BJ (cell line): Measurements from ENCODE around the gene PIK3C3. TPM values are rescaled to one million over a fixed set of nuclear protein-coding genes. Genes with fewer than 3 reads are reported as not detected.

Experiments used
- CTCF ChIA-PET: fragments of 350-600 bp; formaldehyde crosslinking; extraction: SDS; loops from one replicate; lab custom pipeline; 2021; ENCODE audit warnings: antibody characterized with exemption, inconsistent platforms; lab: Yijun Ruan, JAX
- POLR2A ChIA-PET: fragments of 300-600 bp; sonication (Branson Sonifier 250); formaldehyde crosslinking; extraction: SDS; loops from one replicate; lab custom pipeline; 2021; ENCODE audit warnings: antibody characterized with exemption; lab: Charles Lee
- DNase-seq: peaks from one replicate; pipeline ENCODE4 v3.0.0-alpha.2; 2011; ENCODE audit warnings: low read depth
- H3K27me3 ChIP-seq: 2 replicates; pipeline ENCODE4 v1.6.0; 2011; ENCODE audit warnings: low read length; ENCODE audit not compliant: control insufficient read depth, insufficient read depth
- H3K36me3 ChIP-seq: 2 replicates; pipeline ENCODE4 v1.5.1; 2011; ENCODE audit warnings: low read length; ENCODE audit not compliant: control insufficient read depth, insufficient read depth
- H3K4me3 ChIP-seq: 2 replicates; pipeline ENCODE4 v1.5.1; 2011; ENCODE audit warnings: low read depth, mild to moderate bottlenecking, control low read depth, low read length
- CTCF ChIP-seq: IDR thresholded peaks from 2 replicates; pipeline ENCODE4 v1.5.1; 2011; ENCODE audit warnings: low read depth, mild to moderate bottlenecking, control low read depth, inconsistent platforms, low read length, moderate library complexity; ENCODE audit not compliant: insufficient read depth
- polyA plus RNA-seq: library from polyadenylated mRNA; depleted of rRNA; stranded (reverse); fragments of >200 nt; gene quantifications from 2 replicates; pipeline ENCODE4 v1.2.3, GENCODE V29; 2011

PIK3C3 gene
- polyA plus RNA-seq, 1 experiment: 45.3 TPM

- ChIA-PET POLR2A (no interaction called here), CTCF (interaction anchor here (1.2 kb wide), 1 partner anchor 33 kb away, joined by 3 read pairs; no protein-coding TSS in a partner anchor)
- H3K36me3 ChIP-seq: peaks cover 4% of the 10 kb centered on the region
- no peak for DNase-seq
- no peak for TF ChIP-seq CTCF
- H3K4me3 ChIP-seq: no peak overlapping the region
- H3K27me3 ChIP-seq: no peaks in the 10 kb centered on the region
Measured at GRCh38 chr18:42086288-42086687, 131.3 kb downstream of the PIK3C3 start.

- Histone ChIP-seq H3K36me3 (peaks cover 4% of the 10 kb centered on the region), H3K27me3 (no peaks in the 10 kb centered on the region), H3K4me3 (no peak overlapping the region)
- ChIA-PET POLR2A (no interaction called here), CTCF (interaction anchor here (0.6 kb wide), 1 partner anchor 9 kb away, joined by 3 read pairs; no protein-coding TSS in a partner anchor)
- no peak for TF ChIP-seq CTCF
- no peak for DNase-seq
Measured at GRCh38 chr18:42087235-42087634, 132.2 kb downstream of the PIK3C3 start.

GRCh38 chr18:42087876-42088275 lies 132.8 kb downstream of the PIK3C3 start:
- ChIA-PET CTCF (interaction anchor here (1.3 kb wide), 1 partner anchor 26 kb away, joined by 6 read pairs; no protein-coding TSS in a partner anchor), POLR2A (no interaction called here)

GRCh38 chr18:42092848-42093247 lies 137.8 kb downstream of the PIK3C3 start:
- CTCF ChIA-PET: interaction anchor here (2.1 kb wide), 1 partner anchor 39 kb away, joined by 4 read pairs; no protein-coding TSS in a partner anchor
- Histone ChIP-seq H3K27me3 (no peaks in the 10 kb centered on the region), H3K36me3 (peaks cover 2% of the 10 kb centered on the region), H3K4me3 (no peak overlapping the region)
- no peak for DNase-seq
- no peak for TF ChIP-seq CTCF
- POLR2A ChIA-PET: no interaction called here

More at GRCh38 chr18:42087876-42088275, 132.8 kb downstream of the PIK3C3 start:
- no peak for TF ChIP-seq CTCF
- H3K4me3 ChIP-seq: no peak overlapping the region
- no peaks in the 10 kb centered on the region for H3K27me3 ChIP-seq
- DNase-seq: no peak
- H3K36me3 ChIP-seq: peaks cover 4% of the 10 kb centered on the region

GRCh38 chr18:42094875-42095274 lies 139.8 kb downstream of the PIK3C3 start:
- CTCF ChIA-PET: interaction anchor here (2.1 kb wide), 1 partner anchor 41 kb away, joined by 4 read pairs; no protein-coding TSS in a partner anchor
- DNase-seq: no peak
- TF ChIP-seq CTCF: no peak
- POLR2A ChIA-PET: no interaction called here
- H3K27me3 ChIP-seq: no peaks in the 10 kb centered on the region
- H3K36me3 ChIP-seq: no peaks in the 10 kb centered on the region
- H3K4me3 ChIP-seq: no peak overlapping the region
